T1000 (cell line): ENCODE results near the gene NPY4R.
"Not testable (repeated sequence)": the region's sequence is repeated elsewhere in the genome, so short reads cannot be mapped to it uniquely, and the experiment has no call there.

Experiments used
- DNase-seq: peaks from one replicate; lab custom pipeline; 2025; ENCODE audit warnings: mixed read lengths; lab: John Stamatoyannopoulos, UW

The NPY4R gene

GRCh38 chr10:46455992-46456391 is 9.8 kb downstream of the NPY4R start:
- DNase-seq: not testable (repeated sequence)

- DNase-seq: not testable (repeated sequence)
Measured at GRCh38 chr10:46451365-46451764, 14.4 kb downstream of the NPY4R start.

GRCh38 chr10:46450829-46451228 is 14.9 kb downstream of the NPY4R start:
- DNase-seq: not testable (repeated sequence)

GRCh38 chr10:46447439-46447838 is 18.3 kb downstream of the NPY4R start:
- not testable (repeated sequence) for DNase-seq

GRCh38 chr10:46445389-46446122 is 20.2 kb downstream of the NPY4R start:
- DNase-seq: not testable (repeated sequence)

GRCh38 chr10:46443422-46443821 is 22.3 kb downstream of the NPY4R start:
- DNase-seq: not testable (repeated sequence)

GRCh38 chr10:46442706-46443275 is 23.0 kb downstream of the NPY4R start:
- DNase-seq: not testable (repeated sequence)

GRCh38 chr10:46441837-46442278 is 23.9 kb downstream of the NPY4R start:
- not testable (repeated sequence) for DNase-seq

- DNase-seq: not testable (repeated sequence)
Measured at GRCh38 chr10:46440942-46441341, 24.8 kb downstream of the NPY4R start.

GRCh38 chr10:46423550-46423949 is 42.2 kb downstream of the NPY4R start:
- not testable (repeated sequence) for DNase-seq

- DNase-seq: not testable (repeated sequence)
Measured at GRCh38 chr10:46419570-46420379, 46.0 kb downstream of the NPY4R start.

GRCh38 chr10:46418283-46418682 is 47.5 kb downstream of the NPY4R start:
- not testable (repeated sequence) for DNase-seq

- DNase-seq: not testable (repeated sequence)
Measured at GRCh38 chr10:46415291-46415690, 50.5 kb downstream of the NPY4R start.

- not testable (repeated sequence) for DNase-seq
Measured at GRCh38 chr10:46412665-46413064, 53.1 kb downstream of the NPY4R start.

GRCh38 chr10:46411123-46411522 is 54.6 kb downstream of the NPY4R start:
- DNase-seq: not testable (repeated sequence)
